WTC11 (cell line): Measurements from ENCODE around the gene PFDN2. TPM values are rescaled to one million over a fixed set of nuclear protein-coding genes. Genes with fewer than 3 reads are reported as not detected.

Experiments
- ATAC-seq: fragments of 200-7000 bp; cut with Tn5 transposase; 2 replicates; pipeline ENCODE4 v1.10.0; 2021; ENCODE audit warnings: mild to moderate bottlenecking, moderate library complexity
- CTCF ChIA-PET: fragments of 300-600 bp; sonication (Branson Sonifier 250); formaldehyde crosslinking; loops from one replicate; lab custom pipeline; 2021; ENCODE audit warnings: antibody characterized with exemption; lab: Charles Lee
- POLR2A ChIA-PET: fragments of 350-600 bp; sonication (Branson Sonifier 250); formaldehyde crosslinking; loops from one replicate; lab custom pipeline; 2021; ENCODE audit warnings: antibody characterized with exemption; lab: Charles Lee
- DNase-seq: peaks from one replicate; pipeline ENCODE4 v3.0.0; 2021; ENCODE audit warnings: low spot score
- H3K27ac Mint-ChIP-seq: 2 replicates; pipeline ENCODE4 v1.8.0; 2021; ENCODE audit warnings: mixed read lengths
- H3K27me3 Mint-ChIP-seq: 2 replicates; pipeline ENCODE4 v1.8.0; 2021; ENCODE audit warnings: low read depth, mild to moderate bottlenecking, moderate library complexity, mixed read lengths
- H3K36me3 Mint-ChIP-seq: 2 replicates; pipeline ENCODE4 v1.8.0; 2021; ENCODE audit warnings: mixed read lengths
- H3K4me1 Mint-ChIP-seq: 2 replicates; pipeline ENCODE4 v1.8.0; 2022; ENCODE audit warnings: mixed read lengths
- H3K4me3 Mint-ChIP-seq: 2 replicates; pipeline ENCODE4 v1.8.0; 2021; ENCODE audit warnings: mild to moderate bottlenecking, moderate library complexity, mixed read lengths
- H3K9me3 Mint-ChIP-seq: 2 replicates; pipeline ENCODE4 v1.8.0; 2021; ENCODE audit warnings: mixed read lengths
- AR ChIP-seq: fragments of 250-450 bp; sonication (Bioruptor Pico); IDR thresholded peaks from 2 replicates; pipeline ENCODE4 v1.9.0; 2021; ENCODE audit warnings: mild to moderate bottlenecking
- ARID4B ChIP-seq: sonication (generic); formaldehyde crosslinking; IDR thresholded peaks from 2 replicates; pipeline ENCODE4 v1.8.0; 2023; ENCODE audit warnings: missing genetic modification reagents, mild to moderate bottlenecking, borderline replicate concordance
- E2F1 ChIP-seq: sonication (generic); formaldehyde crosslinking; IDR thresholded peaks from 2 replicates; pipeline ENCODE4 v1.8.0; 2022; ENCODE audit warnings: mild to moderate bottlenecking, missing genetic modification reagents
- FOXP4 ChIP-seq: sonication (generic); formaldehyde crosslinking; IDR thresholded peaks from 2 replicates; pipeline ENCODE4 v1.8.0; 2022; ENCODE audit warnings: mild to moderate bottlenecking, missing genetic modification reagents
- GRHL2 ChIP-seq: fragments of 250-450 bp; sonication (Bioruptor Pico); IDR thresholded peaks from 2 replicates; pipeline ENCODE4 v1.8.0; 2022; ENCODE audit warnings: mild to moderate bottlenecking, moderate library complexity; ENCODE audit not compliant: insufficient replicate concordance, severe bottlenecking
- IRF2 ChIP-seq: sonication (generic); formaldehyde crosslinking; IDR thresholded peaks from 2 replicates; pipeline ENCODE4 v1.8.0; 2022; ENCODE audit warnings: low read depth, missing genetic modification reagents, borderline replicate concordance
- MXD4 ChIP-seq: fragments of 250-450 bp; sonication (Bioruptor Pico); IDR thresholded peaks from 2 replicates; pipeline ENCODE4 v1.8.0; 2021; ENCODE audit warnings: mild to moderate bottlenecking, moderate library complexity, borderline replicate concordance
- NFE2L1 ChIP-seq: sonication (generic); formaldehyde crosslinking; IDR thresholded peaks from 2 replicates; pipeline ENCODE4 v1.8.1; 2023; ENCODE audit warnings: missing genetic modification reagents
- PREB ChIP-seq: sonication (generic); formaldehyde crosslinking; IDR thresholded peaks from 2 replicates; pipeline ENCODE4 v1.8.1; 2022; ENCODE audit warnings: mild to moderate bottlenecking, missing genetic modification reagents, moderate library complexity, borderline replicate concordance
- SP1 ChIP-seq: sonication (generic); formaldehyde crosslinking; conservative IDR thresholded peaks from 2 replicates; pipeline ENCODE4 v1.8.1; 2022; ENCODE audit warnings: missing genetic modification reagents
- TEAD4 ChIP-seq: sonication (generic); formaldehyde crosslinking; IDR thresholded peaks from 2 replicates; pipeline ENCODE4 v1.8.0; 2022; ENCODE audit warnings: mild to moderate bottlenecking, missing genetic modification reagents
- ZBTB21 ChIP-seq: sonication (generic); formaldehyde crosslinking; IDR thresholded peaks from 2 replicates; pipeline ENCODE4 v1.8.1; 2023; ENCODE audit warnings: mild to moderate bottlenecking, missing genetic modification reagents, borderline replicate concordance
- ZBTB43 ChIP-seq: sonication (generic); formaldehyde crosslinking; IDR thresholded peaks from 2 replicates; pipeline ENCODE4 v1.8.1; 2023; ENCODE audit warnings: mild to moderate bottlenecking, missing genetic modification reagents
- ZMAT4 ChIP-seq: fragments of 250-450 bp; sonication (Bioruptor Pico); IDR thresholded peaks from 2 replicates; pipeline ENCODE4 v1.9.0; 2021; ENCODE audit warnings: mild to moderate bottlenecking
- ZNF671 ChIP-seq: fragments of 250-450 bp; sonication (Bioruptor Pico); IDR thresholded peaks from 2 replicates; pipeline ENCODE4 v1.8.0; 2021; ENCODE audit warnings: mild to moderate bottlenecking
- ZSCAN18 ChIP-seq: fragments of 250-450 bp; sonication (Bioruptor Pico); IDR thresholded peaks from 2 replicates; pipeline ENCODE4 v2.1.2; 2022; ENCODE audit warnings: mild to moderate bottlenecking, moderate library complexity
- total RNA-seq: library from RNA; stranded (reverse); gene quantifications from 3 replicates; pipeline ENCODE4 v1.2.3, GENCODE V29; 2021

PFDN2 gene
- total RNA-seq, 1 experiment from 2014 or later = 92.6 TPM

GRCh38 chr1:161127649-161128048, 9.8 kb upstream of the PFDN2 start (continued):
- TF ChIP-seq ZSCAN18 (CRISPR knock-in tag) = no peak
- no peak for TF ChIP-seq SP1
- no peak for TF ChIP-seq ZNF671 (CRISPR knock-in tag)
- TF ChIP-seq FOXP4 (CRISPR knock-in tag) = no peak
- no peak for TF ChIP-seq IRF2 (CRISPR knock-in tag)
- TF ChIP-seq NFE2L1 (CRISPR knock-in tag) = no peak

GRCh38 chr1:161122967-161123366, 5.1 kb upstream of the PFDN2 start:
- Mint-ChIP-seq H3K36me3 (peaks cover 69% of the 10 kb centered on the region), H3K4me3 (no peak overlapping the region), H3K27ac (no peak overlapping the region; the same call in 1 of the 2 replicates)
- TF ChIP-seq ZMAT4 (CRISPR knock-in tag) = no peak
- TF ChIP-seq, all 79 proteins: peak for 0
- no peak for DNase-seq
- no peak for ATAC-seq
- Mint-ChIP-seq H3K4me1 (peaks cover 17% of the 10 kb centered on the region), H3K9me3 (no peaks in the 10 kb centered on the region), H3K27me3 (no peaks in the 10 kb centered on the region)
- POLR2A ChIA-PET = no interaction called here
- CTCF ChIA-PET = no interaction called here

GRCh38 chr1:161121834-161122233, 4.0 kb upstream of the PFDN2 start:
- ChIA-PET POLR2A (interaction anchor here (1.0 to 1.8 kb wide), 3 partner anchors 10 to 101 kb away, joined by 3 to 5 read pairs (median 4); partner anchors contain the start of gene F11R), CTCF (no interaction called here)
- ATAC-seq (no peak), DNase-seq (no peak)
- H3K27me3 Mint-ChIP-seq = no peaks in the 10 kb centered on the region
- H3K9me3 Mint-ChIP-seq = no peaks in the 10 kb centered on the region
- H3K36me3 Mint-ChIP-seq = peaks cover 59% of the 10 kb centered on the region
- peaks cover 20% of the 10 kb centered on the region for H3K4me1 Mint-ChIP-seq
- no peak overlapping the region for H3K4me3 Mint-ChIP-seq
- H3K27ac Mint-ChIP-seq = no peak overlapping the region
- TF ChIP-seq TEAD4 (no peak), E2F1 (CRISPR knock-in tag) (no peak), GRHL2 (no peak), AR (CRISPR knock-in tag) (no peak), SP1 (no peak), PREB (CRISPR knock-in tag) (no peak), ZBTB21 (CRISPR knock-in tag) (no peak), ARID4B (no peak), ZBTB43 (CRISPR knock-in tag) (no peak), MXD4 (CRISPR knock-in tag) (no peak), IRF2 (CRISPR knock-in tag) (no peak)
